Measurements from ENCODE around the gene UBE2D1.

DNA sequence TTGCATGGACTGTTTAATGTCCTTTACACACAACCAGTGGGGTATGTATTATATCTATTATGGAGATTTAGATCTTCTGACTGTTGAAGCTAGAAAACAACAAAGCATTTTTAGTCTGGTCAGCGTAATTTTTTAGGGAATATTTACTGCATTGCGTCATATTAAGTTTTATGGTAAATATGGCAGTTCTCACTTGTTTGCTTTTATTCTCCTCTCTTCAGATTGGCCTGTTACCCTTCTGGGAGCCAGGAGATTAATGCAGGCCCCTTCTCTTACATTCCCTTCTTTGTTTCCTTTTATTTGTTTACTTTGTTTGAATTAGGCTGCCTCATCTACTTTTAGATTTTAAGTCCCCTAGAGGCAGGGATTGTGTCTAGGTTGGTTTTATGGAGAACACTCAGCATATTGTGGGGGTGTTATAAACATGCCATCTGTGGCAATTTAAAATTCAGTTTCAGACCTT lies 13.8 kb downstream of the UBE2D1 start:
- TF ChIP-seq, protein P1, sequence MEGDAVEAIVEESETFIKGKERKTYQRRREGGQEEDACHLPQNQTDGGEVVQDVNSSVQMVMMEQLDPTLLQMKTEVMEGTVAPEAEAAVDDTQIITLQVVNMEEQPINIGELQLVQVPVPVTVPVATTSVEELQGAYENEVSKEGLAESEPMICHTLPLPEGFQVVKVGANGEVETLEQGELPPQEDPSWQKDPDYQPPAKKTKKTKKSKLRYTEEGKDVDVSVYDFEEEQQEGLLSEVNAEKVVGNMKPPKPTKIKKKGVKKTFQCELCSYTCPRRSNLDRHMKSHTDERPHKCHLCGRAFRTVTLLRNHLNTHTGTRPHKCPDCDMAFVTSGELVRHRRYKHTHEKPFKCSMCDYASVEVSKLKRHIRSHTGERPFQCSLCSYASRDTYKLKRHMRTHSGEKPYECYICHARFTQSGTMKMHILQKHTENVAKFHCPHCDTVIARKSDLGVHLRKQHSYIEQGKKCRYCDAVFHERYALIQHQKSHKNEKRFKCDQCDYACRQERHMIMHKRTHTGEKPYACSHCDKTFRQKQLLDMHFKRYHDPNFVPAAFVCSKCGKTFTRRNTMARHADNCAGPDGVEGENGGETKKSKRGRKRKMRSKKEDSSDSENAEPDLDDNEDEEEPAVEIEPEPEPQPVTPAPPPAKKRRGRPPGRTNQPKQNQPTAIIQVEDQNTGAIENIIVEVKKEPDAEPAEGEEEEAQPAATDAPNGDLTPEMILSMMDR (IDR thresholded peaks at IDR 0.05; ENCODE audit: low read depth, low read length, poor library complexity, severe bottlenecking), result no peak
- no peak for TF ChIP-seq EZH2phosphoT487 (IDR thresholded peaks at IDR 0.05; ENCODE audit: borderline replicate concordance, low read length)
